DOHH2 (cell line): ENCODE results near the gene SPRR3.

Source experiments
- H3F3A ChIP-seq: fragments of 200-600 bp; sonication (generic), shearing (Covaris generic); 2 replicates; pipeline ENCODE4 v1.6.0; 2016; ENCODE audit warnings: antibody characterized with exemption, mild to moderate bottlenecking; ENCODE audit not compliant: control insufficient read depth, insufficient read depth
- H3K27ac ChIP-seq: fragments of 200-600 bp; sonication (generic); 2 replicates; pipeline ENCODE4 v1.5.1; 2014; ENCODE audit warnings: low read depth, mild to moderate bottlenecking, low read length, moderate library complexity
- H3K27me3 ChIP-seq: fragments of 200-600 bp; sonication (generic); 2 replicates; pipeline ENCODE4 v1.6.1; 2014; ENCODE audit warnings: mild to moderate bottlenecking, low read length, mixed read lengths; ENCODE audit not compliant: control insufficient read depth
- H3K36me3 ChIP-seq: fragments of 200-600 bp; sonication (generic); 2 replicates; pipeline ENCODE4 v1.6.1; 2014; ENCODE audit warnings: mild to moderate bottlenecking, low read length, moderate library complexity, mixed read lengths; ENCODE audit not compliant: control insufficient read depth
- H3K4me1 ChIP-seq: fragments of 200-600 bp; sonication (generic); 2 replicates; pipeline ENCODE4 v1.6.1; 2014; ENCODE audit warnings: mild to moderate bottlenecking, low read length, mixed read lengths; ENCODE audit not compliant: control insufficient read depth
- H3K4me2 ChIP-seq: fragments of 200-600 bp; sonication (generic); 2 replicates; pipeline ENCODE4 v1.6.0; 2014; ENCODE audit warnings: mild to moderate bottlenecking, low read length, moderate library complexity
- H3K4me3 ChIP-seq: fragments of 200-600 bp; sonication (generic); 2 replicates; pipeline ENCODE4 v1.5.1; 2014; ENCODE audit warnings: mild to moderate bottlenecking, low read length, mixed read lengths
- H3K79me2 ChIP-seq: fragments of 200-600 bp; sonication (generic); 2 replicates; pipeline ENCODE4 v1.6.1; 2014; ENCODE audit warnings: mild to moderate bottlenecking, low read length, mixed read lengths; ENCODE audit not compliant: control insufficient read depth
- H3K9me2 ChIP-seq: fragments of 200-600 bp; sonication (generic); replicated peaks from 2 replicates; pipeline ENCODE4 v1.6.1; 2014; ENCODE audit warnings: mild to moderate bottlenecking, low read length, mixed read lengths; ENCODE audit not compliant: control insufficient read depth
- H3K9me3 ChIP-seq: fragments of 200-600 bp; sonication (generic); 2 replicates; pipeline ENCODE4 v1.6.1; 2014; ENCODE audit warnings: antibody characterized with exemption, low read length, mixed read lengths; ENCODE audit not compliant: control insufficient read depth, insufficient read depth
- H4K20me1 ChIP-seq: fragments of 200-600 bp; sonication (generic); 2 replicates; pipeline ENCODE4 v1.6.0; 2014; ENCODE audit warnings: low read depth, mild to moderate bottlenecking, antibody characterized with exemption, low read length, moderate library complexity; ENCODE audit not compliant: control insufficient read depth, insufficient read depth
- EZH2phosphoT487 ChIP-seq: fragments of 200-600 bp; sonication (generic); IDR thresholded peaks from 2 replicates; pipeline ENCODE4 v1.6.1; 2017; ENCODE audit warnings: borderline replicate concordance, mild to moderate bottlenecking, antibody characterized with exemption, low read length, moderate library complexity, mixed read lengths
- TF ChIP-seq, protein P1 (sequence below): fragments of 200-600 bp; sonication (generic); IDR thresholded peaks from one replicate; pipeline ENCODE4 v1.5.1; 2014; ENCODE audit warnings: antibody characterized with exemption, mild to moderate bottlenecking, low read depth, low read length; ENCODE audit not compliant: poor library complexity, severe bottlenecking

The SPRR3 gene

DNA sequence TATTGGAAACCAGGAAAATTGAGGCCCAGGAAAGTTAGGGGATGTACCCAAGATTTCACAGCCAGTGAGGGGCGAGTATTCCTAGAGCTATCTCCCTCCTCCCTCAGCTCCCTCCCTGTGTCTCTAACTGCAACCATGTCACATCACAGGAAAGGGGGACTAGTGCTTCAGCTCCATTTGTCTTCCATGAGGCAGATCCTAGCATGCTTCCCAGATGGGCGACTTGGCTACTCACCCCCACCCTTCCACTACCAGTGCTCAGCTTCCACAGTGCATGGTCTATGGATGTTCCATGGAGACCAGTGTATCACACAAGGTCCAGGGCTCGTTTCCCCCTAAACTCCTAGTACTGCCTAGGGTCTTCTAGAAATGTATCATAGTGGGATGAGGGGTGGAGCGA, 35.7 kb upstream of the SPRR3 start:
- H3K4me1 ChIP-seq: no peaks in the 10 kb centered on the region
- H3K4me2 ChIP-seq: no peak overlapping the region
- no peak overlapping the region for H3K4me3 ChIP-seq
- no peaks in the 10 kb centered on the region for H3K36me3 ChIP-seq
- H3K27me3 ChIP-seq: peaks cover 13% of the 10 kb centered on the region; the same call in 1 of the 2 replicates
- no peak for TF ChIP-seq EZH2phosphoT487
- TF ChIP-seq, protein P1, sequence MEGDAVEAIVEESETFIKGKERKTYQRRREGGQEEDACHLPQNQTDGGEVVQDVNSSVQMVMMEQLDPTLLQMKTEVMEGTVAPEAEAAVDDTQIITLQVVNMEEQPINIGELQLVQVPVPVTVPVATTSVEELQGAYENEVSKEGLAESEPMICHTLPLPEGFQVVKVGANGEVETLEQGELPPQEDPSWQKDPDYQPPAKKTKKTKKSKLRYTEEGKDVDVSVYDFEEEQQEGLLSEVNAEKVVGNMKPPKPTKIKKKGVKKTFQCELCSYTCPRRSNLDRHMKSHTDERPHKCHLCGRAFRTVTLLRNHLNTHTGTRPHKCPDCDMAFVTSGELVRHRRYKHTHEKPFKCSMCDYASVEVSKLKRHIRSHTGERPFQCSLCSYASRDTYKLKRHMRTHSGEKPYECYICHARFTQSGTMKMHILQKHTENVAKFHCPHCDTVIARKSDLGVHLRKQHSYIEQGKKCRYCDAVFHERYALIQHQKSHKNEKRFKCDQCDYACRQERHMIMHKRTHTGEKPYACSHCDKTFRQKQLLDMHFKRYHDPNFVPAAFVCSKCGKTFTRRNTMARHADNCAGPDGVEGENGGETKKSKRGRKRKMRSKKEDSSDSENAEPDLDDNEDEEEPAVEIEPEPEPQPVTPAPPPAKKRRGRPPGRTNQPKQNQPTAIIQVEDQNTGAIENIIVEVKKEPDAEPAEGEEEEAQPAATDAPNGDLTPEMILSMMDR: no peak
- no peak overlapping the region for H3K27ac ChIP-seq
- no peaks in the 10 kb centered on the region for H3K9me3 ChIP-seq
- no peaks in the 10 kb centered on the region for H3K9me2 ChIP-seq
- H3K79me2 ChIP-seq: no peaks in the 10 kb centered on the region
- no peaks in the 10 kb centered on the region for H4K20me1 ChIP-seq
- H3F3A ChIP-seq: no peaks in the 10 kb centered on the region

DNA sequence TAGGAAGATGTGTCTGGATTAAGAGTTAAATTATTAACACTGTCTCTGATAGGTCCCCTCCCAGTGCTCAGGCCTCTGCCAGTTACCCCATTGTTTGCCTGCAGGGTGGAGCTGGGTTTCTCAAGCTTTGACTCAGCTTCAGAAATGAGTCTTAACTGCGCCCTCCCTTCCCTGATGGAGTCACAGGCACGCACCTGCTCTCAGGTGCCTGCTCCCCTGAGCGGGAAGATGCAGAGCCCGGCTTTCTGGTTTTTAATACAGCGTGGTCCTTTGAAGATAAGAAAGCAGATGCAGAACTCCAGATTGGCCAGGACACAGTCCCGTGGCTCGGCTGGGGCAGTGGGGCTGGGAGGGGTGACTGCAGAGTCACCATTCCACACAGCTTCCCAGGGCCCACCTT, 34.3 kb upstream of the SPRR3 start:
- no peak for TF ChIP-seq EZH2phosphoT487
- TF ChIP-seq, protein P1: no peak
- no peaks in the 10 kb centered on the region for H3K9me3 ChIP-seq
- H3K36me3 ChIP-seq: no peaks in the 10 kb centered on the region
- no peak overlapping the region for H3K4me3 ChIP-seq
- no peak overlapping the region for H3K27ac ChIP-seq
- peaks cover 13% of the 10 kb centered on the region; the same call in 1 of the 2 replicates for H3K27me3 ChIP-seq
- no peaks in the 10 kb centered on the region for H3K4me1 ChIP-seq
- no peak overlapping the region for H3K4me2 ChIP-seq
- H3F3A ChIP-seq: no peaks in the 10 kb centered on the region
- H3K9me2 ChIP-seq: no peaks in the 10 kb centered on the region
- H3K79me2 ChIP-seq: no peaks in the 10 kb centered on the region
- H4K20me1 ChIP-seq: no peaks in the 10 kb centered on the region

DNA sequence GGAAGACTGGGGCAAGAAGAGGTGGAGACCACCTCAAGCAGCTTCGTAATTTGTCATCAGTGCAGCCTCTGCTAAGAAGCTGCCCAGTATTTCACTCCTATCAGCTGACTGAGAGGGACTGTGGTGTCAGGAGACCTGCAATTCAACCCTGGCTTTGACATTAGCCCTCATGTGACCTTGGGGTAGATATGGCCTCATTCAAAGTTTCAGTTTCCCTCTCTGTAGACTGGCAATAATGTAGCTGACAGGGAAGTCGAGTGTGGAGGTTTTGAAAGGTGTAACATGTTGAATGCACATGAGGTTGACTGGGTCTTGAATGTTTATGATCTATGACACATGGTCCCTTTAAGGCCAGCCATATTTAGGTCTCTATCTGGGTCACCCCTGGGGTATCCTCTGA, 33.3 kb upstream of the SPRR3 start:
- Histone ChIP-seq H3K27ac (no peak overlapping the region), H3F3A (no peaks in the 10 kb centered on the region), H3K9me3 (no peaks in the 10 kb centered on the region), H3K9me2 (no peaks in the 10 kb centered on the region), H3K4me3 (no peak overlapping the region), H3K4me1 (no peaks in the 10 kb centered on the region), H4K20me1 (no peaks in the 10 kb centered on the region), H3K4me2 (no peak overlapping the region), H3K36me3 (no peaks in the 10 kb centered on the region), H3K79me2 (no peaks in the 10 kb centered on the region), H3K27me3 (peaks cover 13% of the 10 kb centered on the region; the same call in 1 of the 2 replicates)
- TF ChIP-seq, protein P1: no peak

DNA sequence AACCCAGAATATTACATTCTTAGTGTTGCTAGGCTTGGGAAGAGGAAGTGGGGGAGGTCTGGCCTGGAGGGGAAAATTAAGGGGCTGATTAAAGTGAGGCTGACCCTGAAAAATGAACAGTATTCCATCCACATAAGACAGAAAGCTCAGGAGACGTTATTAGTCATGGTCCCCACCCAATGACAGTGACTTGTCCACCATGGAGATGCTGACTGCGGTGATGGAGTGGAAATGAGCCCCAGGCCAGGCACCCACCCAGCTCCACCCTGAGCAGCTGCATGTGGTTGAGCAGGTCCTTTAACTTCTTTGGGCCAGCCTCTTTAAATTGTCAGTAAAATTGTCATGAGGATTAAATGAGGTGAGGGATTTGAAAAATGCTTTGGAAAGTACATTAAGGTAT, 32.5 kb upstream of the SPRR3 start:
- no peaks in the 10 kb centered on the region for H3K79me2 ChIP-seq
- H3K4me3 ChIP-seq: no peak overlapping the region
- no peak overlapping the region for H3K4me2 ChIP-seq
- no peaks in the 10 kb centered on the region for H3K9me2 ChIP-seq
- H3K9me3 ChIP-seq: no peaks in the 10 kb centered on the region
- no peaks in the 10 kb centered on the region for H4K20me1 ChIP-seq
- peaks cover 13% of the 10 kb centered on the region; the same call in 1 of the 2 replicates for H3K27me3 ChIP-seq
- no peaks in the 10 kb centered on the region for H3K36me3 ChIP-seq
- H3K4me1 ChIP-seq: no peaks in the 10 kb centered on the region
- H3K27ac ChIP-seq: no peak overlapping the region
- no peak for TF ChIP-seq EZH2phosphoT487
- TF ChIP-seq, protein P1: no peak
- H3F3A ChIP-seq: no peaks in the 10 kb centered on the region
